PC-9 (cell line): ENCODE results near the gene KRT15.

ENCODE experiments used
- CTCF ChIP-seq: fragments of 200-600 bp; sonication (generic); conservative IDR thresholded peaks from 2 replicates; pipeline ENCODE4 v1.6.1; 2017; ENCODE audit warnings: mixed run types, antibody characterized with exemption, mild to moderate bottlenecking, moderate library complexity
- EZH2 ChIP-seq: fragments of 200-600 bp; sonication (generic); IDR thresholded peaks from 2 replicates; pipeline ENCODE4 v1.8.0; 2017; ENCODE audit warnings: antibody characterized with exemption, low read depth

- TF ChIP-seq CTCF = no peak
- no peak for TF ChIP-seq EZH2
These were observed 28.1 kb upstream of the KRT15 start for GRCh38 chr17:41546819-41547218.
